Measurements from ENCODE around the gene KBTBD7. TPM values are rescaled to one million over a fixed set of nuclear protein-coding genes. Genes with fewer than 3 reads are reported as not detected.

KBTBD7 gene
- total and polyA plus RNA-seq, 4 donors = 2.2 to 12.3 (median 6.3) TPM

GRCh38 chr13:41148419-41149283 lies 45.7 kb downstream of the KBTBD7 start:
- no peak for TF ChIP-seq CTCF (IDR thresholded peaks at IDR 0.05; ENCODE audit: control extremely low read depth, extremely low read depth)
- H3K9me3 ChIP-seq (ENCODE audit: control insufficient read depth in 4 of 4, insufficient read depth in 3 of 4, low read length in 3 of 4) = peaks cover 3 to 29% (median 16%) of the 10 kb centered on the region in 4 donors
- H3K4me1 ChIP-seq (ENCODE audit: control insufficient read depth in 5 of 5, insufficient read depth in 5 of 5, low read length in 5 of 5) = no peaks in the 10 kb centered on the region
- H3K9ac ChIP-seq (ENCODE audit: insufficient read depth in 1 of 2, low read length in 2 of 2) = no peak overlapping the region
- H3K27ac ChIP-seq (ENCODE audit: low read depth in 1 of 2, low read length in 1 of 2) = no peak overlapping the region
- DNase-seq = no peak
- H3K36me3 ChIP-seq (ENCODE audit: control insufficient read depth in 4 of 4, insufficient read depth in 4 of 4, low read length in 4 of 4) = peaks cover 0 to 11% (median 5%) of the 10 kb centered on the region in 4 donors
- no peak overlapping the region for H3K4me3 ChIP-seq
- no peaks in the 10 kb centered on the region for H3K27me3 ChIP-seq (ENCODE audit: control insufficient read depth in 3 of 3, insufficient read depth in 3 of 3, low read length in 2 of 3)
- no peak for ATAC-seq (ENCODE audit: insufficient read depth, low FRiP score)
- WGBS, 2 donors = 90 to 96% methylated on average over 3 of the region's 3 CpGs

GRCh38 chr13:41145136-41145908 lies 49.0 kb downstream of the KBTBD7 start:
- H3K27me3 ChIP-seq (ENCODE audit: control insufficient read depth in 3 of 3, insufficient read depth in 3 of 3, low read length in 2 of 3) = no peaks in the 10 kb centered on the region
- peaks cover 3 to 17% (median 9%) of the 10 kb centered on the region in 4 donors for H3K9me3 ChIP-seq (ENCODE audit: control insufficient read depth in 4 of 4, insufficient read depth in 3 of 4, low read length in 3 of 4)
- H3K4me3 ChIP-seq = no peak overlapping the region
- no peak for DNase-seq
- peaks cover 0 to 11% (median 4%) of the 10 kb centered on the region in 4 donors for H3K36me3 ChIP-seq (ENCODE audit: control insufficient read depth in 4 of 4, insufficient read depth in 4 of 4, low read length in 4 of 4)
- H3K9ac ChIP-seq (ENCODE audit: insufficient read depth in 1 of 2, low read length in 2 of 2) = no peak overlapping the region
- no peak for ATAC-seq (ENCODE audit: insufficient read depth, low FRiP score)
- no peak overlapping the region for H3K27ac ChIP-seq (ENCODE audit: low read depth in 1 of 2, low read length in 1 of 2)
- WGBS, 2 donors = 81 to 90% methylated on average over 4 of the region's 4 CpGs
- no peak for TF ChIP-seq CTCF (IDR thresholded peaks at IDR 0.05; ENCODE audit: control extremely low read depth, extremely low read depth)
- H3K4me1 ChIP-seq (ENCODE audit: control insufficient read depth in 5 of 5, insufficient read depth in 5 of 5, low read length in 5 of 5) = no peaks in the 10 kb centered on the region

DNA sequence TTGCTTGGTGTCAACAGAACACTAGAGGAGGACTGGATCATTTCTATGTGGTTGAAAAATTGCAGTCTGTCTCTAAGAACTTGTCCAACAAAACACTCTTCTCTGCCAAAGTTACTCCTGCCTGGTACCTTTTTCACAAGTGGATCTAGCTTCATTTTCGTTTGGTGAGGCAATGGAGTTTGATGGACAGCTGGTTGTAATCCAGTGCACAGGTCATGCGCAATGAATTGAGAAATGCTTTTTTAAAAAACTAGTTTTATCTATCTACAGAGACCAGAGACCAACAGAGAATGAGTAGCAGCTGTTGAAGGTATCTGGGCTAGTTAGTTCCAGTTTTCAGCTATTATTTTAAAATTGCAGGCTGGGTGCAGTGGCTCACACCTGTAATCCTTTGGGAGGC lies 49.8 kb downstream of the KBTBD7 start:
- TF ChIP-seq CTCF (IDR thresholded peaks at IDR 0.05; ENCODE audit: control extremely low read depth, extremely low read depth) = no peak
- no peak overlapping the region for H3K4me3 ChIP-seq
- no peak overlapping the region for H3K27ac ChIP-seq (ENCODE audit: low read depth in 1 of 2, low read length in 1 of 2)
- peaks cover 3 to 13% (median 7%) of the 10 kb centered on the region in 4 donors for H3K9me3 ChIP-seq (ENCODE audit: control insufficient read depth in 4 of 4, insufficient read depth in 3 of 4, low read length in 3 of 4)
- ATAC-seq (ENCODE audit: insufficient read depth, low FRiP score) (no peak), DNase-seq (no peak)
- WGBS, 2 donors = 75 to 79% methylated on average over 2 of the region's 2 CpGs
- no peaks in the 10 kb centered on the region for H3K27me3 ChIP-seq (ENCODE audit: control insufficient read depth in 3 of 3, insufficient read depth in 3 of 3, low read length in 2 of 3)
- H3K9ac ChIP-seq (ENCODE audit: insufficient read depth in 1 of 2, low read length in 2 of 2) = no peak overlapping the region
- H3K36me3 ChIP-seq (ENCODE audit: control insufficient read depth in 4 of 4, insufficient read depth in 4 of 4, low read length in 4 of 4) = peaks cover 0 to 9% (median 3%) of the 10 kb centered on the region in 4 donors
- no peaks in the 10 kb centered on the region for H3K4me1 ChIP-seq (ENCODE audit: control insufficient read depth in 5 of 5, insufficient read depth in 5 of 5, low read length in 5 of 5)

Other genes starting within 250 kb of the KBTBD7 start
- gene ELF1, start 175.3 kb downstream of the KBTBD7 start, total RNA-seq = 100 to 1,000 TPM in 1 of 2 donors, 10 to 100 TPM in 1; 70.6 to 107 TPM
- 10 to 100 TPM; 10.8 to 56.5 TPM for gene ELF1, start 175.3 kb downstream of the KBTBD7 start, polyA plus RNA-seq
- gene WBP4, start 133.1 kb downstream of the KBTBD7 start, total RNA-seq = 10 to 100 TPM in 1 of 2 donors, 1 to 10 TPM in 1; 8.1 to 10.7 TPM
- gene WBP4, start 133.1 kb downstream of the KBTBD7 start, polyA plus RNA-seq = 10 to 100 TPM in 1 of 2 donors, 1 to 10 TPM in 1; 7.9 to 12.4 TPM
- gene KBTBD6, start 61.8 kb downstream of the KBTBD7 start, total RNA-seq = 10 to 100 TPM in 1 of 2 donors, 1 to 10 TPM in 1; 6.7 to 10.4 TPM
- gene KBTBD6, start 61.8 kb downstream of the KBTBD7 start, polyA plus RNA-seq = 1 to 10 TPM; 2.4 to 2.9 TPM
- 10 to 100 TPM in 1 of 2 donors, 1 to 10 TPM in 1; 7.8 to 22.0 TPM for gene MTRF1, start 69.0 kb upstream of the KBTBD7 start, total RNA-seq
- 1 to 10 TPM; 6.7 to 9.4 TPM for gene MTRF1, start 69.0 kb upstream of the KBTBD7 start, polyA plus RNA-seq
- 10 to 100 TPM; 21.2 to 65.6 TPM for gene NAA16, start 116.7 kb upstream of the KBTBD7 start, total RNA-seq
- 10 to 100 TPM in 1 of 2 donors, 1 to 10 TPM in 1; 5.0 to 11.6 TPM for gene NAA16, start 116.7 kb upstream of the KBTBD7 start, polyA plus RNA-seq

All from lung (tissue), 12 donors.